NCI-H2196 (cell line): ENCODE results near the gene DGUOK.
A peak's percentile ranks its signal among the peaks of the same experiment; 100 is the strongest.

Source experiments
- DNase-seq: peaks from one replicate; lab custom pipeline; 2025; ENCODE audit not compliant: unreplicated experiment; lab: John Stamatoyannopoulos, UW

Gene DGUOK

DNA sequence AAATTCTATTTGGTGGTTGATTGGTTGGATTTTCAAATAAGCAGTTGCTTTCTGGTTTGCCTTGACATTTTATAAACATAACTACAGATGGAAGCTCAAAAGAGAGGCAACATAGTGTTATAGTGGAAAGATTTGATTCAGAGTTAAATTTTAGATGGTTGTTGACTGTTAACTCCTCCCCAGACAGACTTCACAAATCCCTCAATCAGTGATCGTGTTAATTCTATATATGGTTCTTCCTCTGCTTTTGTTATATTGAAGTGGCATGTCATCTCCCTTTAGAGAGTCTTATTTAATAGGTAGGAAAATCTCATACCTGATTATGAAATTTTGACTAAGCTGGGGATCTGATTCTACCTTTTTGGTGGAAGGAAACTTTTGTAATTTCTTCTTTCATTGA, 19.5 kb downstream of the DGUOK start:
- DNase-seq = no peak

DNA sequence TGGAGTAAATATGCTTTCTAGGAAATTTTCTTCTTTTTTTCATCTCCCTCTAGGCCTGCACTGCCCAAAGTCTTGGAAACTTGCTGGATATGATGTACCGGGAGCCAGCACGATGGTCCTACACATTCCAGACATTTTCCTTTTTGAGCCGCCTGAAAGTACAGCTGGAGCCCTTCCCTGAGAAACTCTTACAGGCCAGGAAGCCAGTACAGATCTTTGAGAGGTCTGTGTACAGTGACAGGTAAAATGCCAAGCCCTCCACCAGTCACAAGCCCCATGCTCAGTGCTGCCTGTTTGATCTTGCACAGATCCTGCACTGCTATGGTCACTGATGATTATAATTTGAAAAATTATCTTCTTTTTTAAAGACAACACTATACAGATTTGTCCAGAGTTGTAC, 20.0 kb downstream of the DGUOK start:
- no peak for DNase-seq

DNA sequence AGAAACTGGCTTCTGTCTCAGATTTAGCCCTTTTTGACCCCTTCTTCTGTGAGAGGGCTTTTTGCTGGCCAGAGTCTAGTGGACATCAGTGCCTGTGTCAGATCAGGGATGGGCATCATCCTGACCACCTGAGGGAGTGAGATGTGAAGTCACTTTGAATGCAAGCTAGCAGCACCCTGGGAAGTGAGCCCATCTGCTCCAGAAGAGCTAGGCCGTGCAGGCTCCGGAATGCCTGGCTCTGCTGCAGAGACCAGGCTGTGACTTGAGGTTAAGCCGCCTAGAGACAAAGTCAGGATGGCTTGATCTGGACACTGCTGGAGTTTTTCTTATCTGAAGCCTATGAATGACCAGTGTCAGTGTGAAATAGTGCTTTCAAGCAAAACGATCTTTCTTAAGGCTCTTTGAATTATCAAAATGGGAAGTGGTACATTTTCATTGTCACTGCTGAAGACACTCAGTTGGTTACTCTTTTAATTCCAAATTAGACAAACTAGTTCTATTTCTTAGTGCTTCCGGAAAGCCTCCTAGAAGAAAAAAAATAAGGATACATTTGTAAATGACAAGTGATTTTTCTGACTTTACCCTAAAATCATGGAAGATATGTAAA, 20.8 kb downstream of the DGUOK start:
- DNase-seq = no peak

DNA sequence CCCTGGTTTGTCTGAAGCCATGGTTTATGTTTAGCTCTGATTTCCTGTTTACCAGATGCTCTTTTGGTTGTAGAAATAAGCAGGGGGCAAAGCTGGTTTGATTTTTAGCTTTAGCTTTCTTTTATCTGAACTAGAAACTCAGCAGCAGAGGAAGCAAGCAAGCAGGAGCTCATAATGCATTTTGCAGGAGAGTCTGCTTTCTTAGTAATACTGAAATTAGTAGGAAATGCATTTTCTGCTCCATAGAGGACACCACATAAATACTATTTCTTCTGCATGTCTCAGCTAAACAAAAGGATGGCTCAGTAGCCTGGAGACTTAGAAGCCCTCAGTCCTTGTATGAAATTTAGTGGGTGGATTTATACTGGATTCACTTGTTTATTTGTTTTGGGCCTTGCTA, 23.1 kb downstream of the DGUOK start:
- no peak for DNase-seq

DNA sequence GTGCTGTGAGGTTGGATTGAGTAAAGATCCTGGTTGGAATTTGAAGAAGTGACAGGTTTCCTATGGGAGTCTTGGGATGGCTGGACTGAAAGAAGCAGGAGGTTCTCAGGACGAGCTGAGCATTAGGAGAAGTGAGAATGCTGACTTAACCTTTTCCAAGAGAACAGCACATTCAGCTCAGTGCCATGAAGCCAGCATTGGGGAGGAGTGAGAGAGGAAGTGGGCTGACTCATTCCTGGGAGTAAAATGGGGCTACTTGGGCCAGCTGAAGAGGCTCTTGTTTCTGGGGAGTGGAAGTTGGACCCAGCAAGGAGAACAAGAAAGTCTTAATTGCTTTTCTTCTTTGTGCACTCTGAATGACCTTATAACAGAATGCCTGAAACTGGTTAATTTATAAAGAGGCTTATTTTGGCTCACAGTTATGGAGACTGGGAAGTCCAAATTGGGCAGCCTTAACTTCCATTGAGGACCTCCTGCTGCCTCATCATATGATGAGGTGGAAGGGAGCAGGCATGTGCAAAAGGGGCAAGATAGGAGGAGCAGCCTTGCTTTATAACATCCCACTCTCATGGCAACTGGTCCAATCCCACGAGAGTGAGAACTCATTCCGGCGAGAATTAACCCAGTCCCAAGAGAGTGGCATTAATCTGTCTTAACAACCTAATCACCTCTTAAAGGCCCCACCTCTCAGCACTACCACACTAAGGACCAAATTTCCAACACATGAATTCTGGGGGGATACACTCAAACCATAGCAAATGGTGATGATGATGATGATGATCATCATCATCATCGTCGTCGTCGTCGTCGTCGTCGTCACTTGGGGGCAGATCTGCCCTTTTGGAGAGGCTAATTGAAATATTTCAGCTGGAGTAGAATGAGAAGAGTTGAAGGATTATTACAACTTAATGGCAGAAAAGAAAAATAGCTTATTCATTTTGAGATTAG, 26.1 kb downstream of the DGUOK start:
- DNase-seq = no peak

DNA sequence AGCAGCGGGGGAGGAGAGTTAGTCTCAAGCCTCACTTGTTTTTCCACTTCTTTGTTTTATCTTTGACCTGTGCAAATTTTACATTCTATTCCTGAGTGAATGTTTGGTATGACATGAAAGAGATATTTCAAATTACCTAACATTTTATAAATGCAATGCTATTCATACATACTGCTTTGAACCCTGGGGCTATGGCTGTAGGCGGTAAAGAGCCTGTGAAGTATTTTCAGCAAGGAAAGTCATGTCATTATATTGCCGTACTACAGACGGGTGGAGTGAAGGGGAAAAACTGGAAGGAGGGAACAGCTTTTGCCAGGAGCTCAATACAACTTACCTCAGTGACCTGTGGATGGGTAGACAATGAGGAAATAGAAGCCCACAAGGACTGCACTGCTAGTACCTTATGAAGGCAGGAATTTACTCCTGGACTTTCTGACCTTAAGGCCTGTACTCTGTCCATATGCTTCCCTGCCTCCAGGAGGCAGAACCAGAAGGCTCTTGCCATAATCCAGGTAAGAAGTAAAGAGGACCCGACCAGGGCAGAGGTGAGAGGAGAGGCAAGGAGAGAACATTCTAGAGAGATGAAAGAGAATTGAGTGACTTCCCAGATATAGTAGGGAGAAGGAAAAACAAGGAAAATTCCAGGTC, 29.7 kb downstream of the DGUOK start:
- DNase-seq = no peak

DNA sequence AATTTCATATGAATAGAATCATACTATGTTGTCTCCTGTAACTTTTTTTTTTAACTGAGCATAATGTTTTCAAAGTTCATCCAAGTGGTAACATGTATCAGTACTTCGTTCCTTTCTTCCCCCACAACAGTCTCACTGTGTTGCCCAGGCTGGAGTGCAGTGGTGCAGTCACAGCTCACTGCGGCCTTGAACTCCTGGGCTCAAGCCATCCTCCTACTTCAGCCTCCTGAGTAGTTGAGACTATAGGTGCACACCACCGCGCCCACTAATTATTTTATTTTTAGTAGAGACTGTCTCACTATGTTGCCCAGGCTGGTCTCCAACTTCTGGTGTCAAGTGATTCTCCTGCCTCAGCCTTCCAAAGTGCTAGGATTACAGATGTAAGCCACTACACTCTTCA, 34.6 kb downstream of the DGUOK start:
- no peak for DNase-seq

DNA sequence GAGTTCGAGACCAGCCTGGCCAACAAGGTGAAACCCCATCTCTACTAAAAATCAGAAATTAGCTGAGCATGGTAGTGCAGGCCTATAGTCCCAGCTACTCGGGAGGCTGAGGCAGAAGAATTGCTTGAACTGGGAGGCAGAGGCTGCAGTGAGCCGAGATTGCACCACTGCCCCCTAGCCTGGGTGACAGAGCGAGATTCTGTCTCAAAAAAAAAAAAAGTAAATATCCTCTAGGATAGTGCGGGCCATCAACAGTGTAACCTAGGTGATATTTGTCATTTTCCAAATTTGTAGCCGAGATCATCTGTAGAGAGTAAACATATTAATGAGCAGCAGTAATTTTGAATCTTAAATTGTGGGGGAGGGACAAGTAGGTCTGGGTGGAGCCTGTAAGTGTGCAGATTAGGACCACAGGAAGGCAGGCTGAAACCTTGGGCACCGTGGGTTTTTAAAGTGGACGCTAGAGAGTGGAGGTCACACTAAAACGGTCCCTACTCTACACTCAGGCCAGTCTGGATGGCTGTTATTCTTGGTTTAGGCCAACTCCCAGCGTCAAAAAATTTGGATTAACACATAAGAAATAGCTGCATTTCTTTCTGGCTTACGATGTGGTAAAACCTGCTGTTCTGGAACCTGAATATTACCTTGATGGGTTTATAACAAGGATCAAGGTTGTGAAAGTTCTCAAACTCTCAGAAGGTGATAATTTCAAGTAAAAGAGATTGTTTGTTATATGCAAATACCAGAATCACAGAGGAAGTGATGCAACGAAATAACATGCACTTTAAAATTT, 35.3 kb downstream of the DGUOK start:
- DNase-seq = no peak

DNA sequence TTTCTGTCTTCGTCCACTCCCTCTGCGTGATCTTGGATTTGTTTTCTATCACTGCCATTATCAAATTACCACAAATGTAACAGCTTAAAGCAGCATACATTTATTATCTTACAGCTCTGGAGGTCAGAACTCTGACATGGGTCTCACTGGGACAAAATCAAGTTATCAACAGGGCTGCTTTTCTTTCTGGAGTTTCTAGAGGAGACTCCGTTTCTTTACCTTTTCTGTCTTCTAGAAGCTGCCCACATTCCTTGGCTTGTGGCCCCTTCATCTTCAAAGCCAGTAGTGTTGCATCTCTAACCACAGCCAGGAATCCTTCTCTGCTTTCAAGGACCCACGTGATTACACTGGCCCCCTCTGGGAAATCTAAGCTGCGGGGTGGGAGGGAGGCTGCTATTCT, 36.1 kb downstream of the DGUOK start:
- no peak for DNase-seq

DNA sequence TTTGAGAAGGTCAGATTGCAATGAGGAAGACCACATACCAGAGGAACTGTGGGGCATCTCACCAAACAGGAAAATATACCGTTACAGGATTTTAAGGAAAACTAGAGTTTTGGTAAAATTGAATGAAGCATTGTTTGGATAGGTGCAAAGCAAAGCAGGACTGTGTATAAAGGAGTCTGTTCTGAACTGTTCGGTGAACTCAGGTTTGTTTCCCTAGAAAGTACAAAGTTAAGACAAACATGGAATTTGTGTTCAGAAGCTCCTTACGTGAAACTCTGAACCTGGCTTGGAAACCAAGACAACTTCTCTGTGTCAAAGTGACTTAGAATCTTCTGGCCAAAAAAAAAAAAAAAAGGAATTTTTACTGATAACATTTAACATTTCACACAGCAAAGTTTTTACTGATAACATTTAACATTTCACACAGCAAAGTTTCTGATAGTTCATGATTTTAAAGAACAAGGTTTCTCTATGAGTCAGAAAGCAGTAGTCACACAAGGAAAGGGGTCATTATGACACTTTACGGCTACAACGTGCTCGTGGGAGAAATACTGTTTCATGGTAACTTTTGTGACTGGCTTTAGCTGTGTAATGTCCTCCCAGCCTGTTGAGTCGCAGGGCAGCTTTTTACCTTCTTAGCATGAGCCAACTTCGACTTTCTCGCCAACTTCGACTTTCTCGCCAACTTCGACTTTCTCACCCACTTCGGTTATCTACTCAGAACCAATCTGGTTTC, 36.9 kb downstream of the DGUOK start:
- DNase-seq = no peak

DNA sequence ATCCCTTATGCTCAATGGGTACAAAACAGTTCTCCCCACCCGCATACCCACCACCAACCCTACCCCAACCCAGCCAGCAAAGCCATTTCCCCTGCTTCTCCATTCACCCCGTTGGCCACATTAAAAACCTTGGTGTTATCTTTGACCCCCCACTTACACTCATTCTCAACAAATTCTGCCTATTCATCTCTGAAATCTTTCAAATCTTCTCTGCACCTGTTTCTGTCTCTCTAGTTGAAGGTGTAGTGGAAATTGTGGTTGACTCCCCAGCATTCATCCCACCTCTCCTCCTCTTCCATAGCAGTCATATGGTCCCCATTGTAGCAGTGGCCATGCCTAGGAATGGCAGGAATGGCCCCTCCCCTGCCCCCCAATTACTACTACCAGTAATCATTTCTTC, 37.5 kb downstream of the DGUOK start:
- no peak for DNase-seq

DNA sequence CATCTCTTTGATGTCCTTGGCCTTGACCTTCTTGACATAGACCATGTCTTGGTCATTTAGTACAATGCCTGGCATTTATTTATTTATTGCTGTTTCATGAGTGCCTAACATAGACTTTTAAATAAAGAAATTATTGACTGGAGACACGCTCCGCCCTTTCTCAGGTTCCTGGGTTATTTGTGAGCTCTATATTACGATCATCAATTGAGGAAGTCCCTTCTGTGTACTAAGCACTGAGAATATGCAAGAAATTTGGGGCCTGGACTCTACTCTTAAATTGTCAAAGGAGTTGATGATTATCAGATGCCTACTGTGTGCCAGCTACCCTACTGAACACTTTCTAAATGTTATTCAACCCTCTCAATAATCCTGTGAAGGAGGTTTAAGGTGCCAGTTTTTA, 38.4 kb downstream of the DGUOK start:
- DNase-seq = no peak

DNA sequence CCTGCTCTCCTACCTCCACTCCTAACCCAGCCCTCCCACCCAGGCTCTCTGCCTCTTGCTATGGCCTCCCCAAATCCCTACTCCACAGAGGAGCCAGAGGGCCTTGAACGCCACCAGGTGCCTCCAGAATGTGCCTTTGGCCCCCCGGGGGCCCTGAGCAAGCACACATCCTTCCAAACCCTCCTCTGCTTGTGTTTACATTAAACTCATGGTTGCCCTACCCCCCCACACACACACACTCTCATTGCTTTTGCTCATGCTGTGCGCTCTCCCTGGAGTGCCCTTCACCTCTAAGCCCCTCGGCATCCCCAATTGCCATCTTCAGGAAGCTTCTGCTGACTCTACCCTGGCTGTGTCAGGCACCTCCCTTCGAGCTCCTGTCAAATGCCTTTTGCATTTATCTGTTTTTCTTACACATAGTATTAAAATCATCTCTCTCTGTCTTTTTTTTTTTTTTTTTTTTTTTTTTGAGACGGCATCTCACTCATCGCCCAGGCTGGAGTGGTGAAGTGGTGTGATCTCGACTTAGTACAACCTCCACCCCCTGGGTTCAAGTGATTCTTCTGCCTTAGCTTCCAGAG, 41.8 kb downstream of the DGUOK start:
- no peak for DNase-seq

DNA sequence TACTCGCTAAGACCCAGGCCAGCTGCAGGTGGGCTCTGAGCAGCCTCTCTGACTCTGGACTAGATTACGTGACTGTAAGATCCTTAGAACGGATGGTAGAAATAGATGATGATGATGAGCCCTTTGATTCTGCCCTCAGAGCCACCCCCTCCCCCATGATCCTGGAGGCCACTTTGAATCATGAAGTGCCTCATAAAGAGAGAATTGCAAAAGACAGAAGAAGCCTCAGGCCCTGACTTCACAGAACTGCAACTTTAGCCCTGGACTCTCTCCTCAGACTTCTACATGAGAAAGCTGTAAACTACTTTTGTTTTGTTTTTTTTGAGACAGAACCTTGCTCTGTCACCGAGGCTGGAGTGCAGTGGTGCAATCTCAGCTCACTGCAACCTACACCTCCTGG, 42.7 kb downstream of the DGUOK start:
- no peak for DNase-seq

DNA sequence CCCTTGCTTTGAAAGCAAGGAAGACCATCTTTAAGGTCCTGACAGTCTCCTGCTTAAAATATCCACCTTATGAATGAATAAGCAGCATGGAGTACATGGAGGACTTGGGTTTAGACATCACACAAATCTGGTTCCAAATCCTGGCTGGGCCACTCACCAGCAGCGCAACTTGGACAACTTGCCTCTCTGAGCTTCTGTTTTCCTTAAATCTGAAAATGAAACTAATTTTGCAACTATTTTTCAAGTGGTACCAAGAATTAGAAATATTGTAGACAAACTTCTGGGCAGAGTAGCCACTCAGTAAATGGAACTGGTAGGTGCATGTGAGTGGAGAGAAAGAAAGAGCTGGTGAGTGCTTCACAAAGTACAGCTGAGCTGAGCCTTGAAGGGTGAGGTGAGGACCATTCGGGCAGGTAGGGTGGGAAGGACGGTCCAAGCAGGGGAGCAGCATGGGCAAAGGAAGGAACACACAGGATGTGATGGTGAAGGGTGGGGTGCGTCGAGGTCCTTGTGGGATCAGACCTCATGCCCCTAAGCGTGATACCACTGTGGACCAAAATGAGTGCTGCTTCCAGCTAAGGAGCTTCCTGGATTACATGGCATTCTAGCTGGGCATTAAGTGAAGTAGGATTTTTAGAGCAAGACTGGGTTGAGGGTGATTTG, 43.6 kb downstream of the DGUOK start:
- no peak for DNase-seq

DNA sequence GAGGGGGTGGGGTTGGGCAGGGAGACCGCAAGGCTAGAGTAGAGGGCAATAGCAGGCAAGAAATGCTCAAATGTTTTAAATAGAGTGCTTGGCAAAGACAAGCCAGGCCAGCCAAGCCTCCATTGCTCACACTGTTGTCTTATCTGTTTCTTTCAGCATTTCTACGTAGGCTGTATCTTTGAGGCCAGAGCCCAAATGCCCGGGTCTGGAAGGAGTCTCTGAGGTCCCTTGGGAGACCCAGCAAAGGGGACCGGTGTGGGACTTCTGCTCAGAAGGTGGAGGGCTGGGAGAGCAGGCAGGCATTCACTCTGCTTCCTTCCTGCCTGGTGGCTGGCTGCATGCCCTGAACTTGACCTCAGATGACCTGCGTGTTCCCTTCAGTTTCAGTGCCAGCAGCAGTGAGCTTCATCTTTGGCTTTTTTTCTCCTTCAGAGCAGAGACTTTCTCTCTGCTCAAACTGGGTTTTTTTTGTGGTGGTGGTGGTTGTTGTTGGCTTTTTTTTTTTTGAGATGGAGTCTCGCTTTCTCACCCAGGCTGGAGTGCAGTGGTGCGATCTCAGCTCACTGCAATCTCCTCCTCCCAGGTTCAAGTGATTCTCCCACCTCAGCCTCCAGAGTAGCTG, 44.3 kb downstream of the DGUOK start:
- peak; percentile 25 for DNase-seq

DNA sequence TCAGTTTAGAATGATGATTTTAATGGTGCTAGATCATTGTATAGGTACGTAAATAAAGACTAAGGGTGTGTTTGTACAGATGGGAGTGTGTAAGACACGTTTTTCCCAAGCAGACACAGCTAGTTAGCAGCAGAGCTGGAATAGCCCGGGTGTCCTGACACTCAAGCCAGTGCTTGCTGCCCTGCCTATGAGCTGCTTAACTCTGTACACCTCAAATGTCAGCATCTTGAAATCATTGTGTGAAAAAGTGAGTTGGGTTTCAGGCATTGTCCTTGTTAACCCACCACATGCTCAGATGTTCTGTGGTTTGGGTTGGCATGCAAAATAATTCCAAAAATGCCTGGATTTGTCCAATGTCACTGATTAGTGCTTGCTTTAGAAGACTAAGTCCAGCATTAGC, 45.0 kb downstream of the DGUOK start:
- DNase-seq = no peak

DNA sequence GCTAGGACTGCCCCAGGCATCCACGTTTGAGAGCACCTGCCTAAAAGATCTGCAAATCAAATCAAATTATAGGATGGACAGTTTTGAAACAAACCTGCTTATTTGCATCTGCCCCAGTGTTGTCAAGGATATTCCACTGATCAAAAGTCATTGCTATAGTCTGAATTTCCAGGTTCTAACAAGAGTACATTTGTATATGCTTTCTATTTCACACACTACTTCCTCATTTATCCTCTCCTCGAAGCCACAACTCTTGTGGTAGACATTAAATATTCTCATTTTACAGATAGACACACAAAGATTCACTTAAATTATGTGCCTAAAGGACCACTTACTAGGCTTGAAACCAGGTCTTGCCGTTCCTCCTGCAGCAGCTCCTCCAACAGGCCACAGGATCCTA, 46.2 kb downstream of the DGUOK start:
- no peak for DNase-seq

DNA sequence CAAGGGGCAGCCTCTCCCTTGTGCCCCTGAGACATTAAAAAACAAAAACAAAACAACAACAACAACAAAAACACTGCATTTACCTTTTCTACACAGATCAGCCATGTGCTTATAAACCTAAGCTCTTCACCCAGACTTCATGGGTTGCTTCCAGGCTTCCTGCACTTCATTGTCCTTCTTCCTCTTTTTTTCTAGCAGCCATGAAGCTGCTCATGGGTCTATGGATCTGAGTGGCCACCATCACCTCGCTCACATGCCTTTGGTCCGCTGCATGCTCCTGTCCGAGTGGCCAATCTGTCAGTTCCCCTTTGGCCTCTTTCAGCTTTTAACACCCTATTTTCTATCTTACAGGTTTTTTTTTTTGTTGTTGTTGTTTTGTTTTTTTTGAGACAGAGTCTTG, 49.1 kb downstream of the DGUOK start:
- DNase-seq = no peak
